Breast epithelium (tissue), 3 donors: ENCODE results near the gene EHF.

ENCODE experiments used
- CTCF ChIP-seq, 3 donors: fragments of 450-650 bp; IDR thresholded peaks; one replicate each; pipeline ENCODE4 v1.5.1; 2016 to 2017; ENCODE audit warnings: antibody characterized with exemption in 3 of 3, mild to moderate bottlenecking in 3 of 3, moderate library complexity in 3 of 3
- POLR2A ChIP-seq: fragments of 450-650 bp; IDR thresholded peaks from one replicate; pipeline ENCODE4 v1.6.1; 2016; ENCODE audit warnings: antibody characterized with exemption, mild to moderate bottlenecking, moderate library complexity
- POLR2AphosphoS5 ChIP-seq, 3 donors: sonication (generic); formaldehyde crosslinking; IDR thresholded peaks; one replicate each; pipeline ENCODE4 v1.6.1; 2017; ENCODE audit warnings: antibody characterized with exemption in 3 of 3

GRCh38 chr11:34652191-34652973, 31.5 kb downstream of the EHF start:
- no peak for TF ChIP-seq CTCF (IDR thresholded peaks at IDR 0.05)
- TF ChIP-seq POLR2A = no peak
- no peak for TF ChIP-seq POLR2AphosphoS5 (IDR thresholded peaks at IDR 0.05)
